ENCODE measurements around the gene ABCG2.

ABCG2 gene

DNA sequence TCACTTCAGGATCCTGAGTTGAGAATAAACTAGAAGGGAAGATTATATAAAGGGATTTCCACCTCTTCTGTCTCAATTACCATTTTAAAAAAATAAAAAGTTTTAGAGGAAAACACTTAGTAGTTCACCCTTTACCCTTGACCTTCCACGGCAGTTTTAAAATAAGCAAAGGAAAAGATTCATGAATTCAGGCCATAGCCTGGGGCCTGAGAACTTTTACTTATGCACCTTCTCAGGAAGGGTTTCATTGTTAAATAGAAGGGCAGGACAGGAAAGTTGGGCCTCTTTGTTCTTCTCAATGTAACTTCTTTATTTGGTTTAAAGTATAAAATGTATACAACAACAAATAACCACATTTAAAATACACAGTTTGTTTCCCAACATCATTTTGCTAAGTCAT lies 96.1 kb downstream of the ABCG2 start:
- no peak for DNase-seq

- no peak for DNase-seq
Measured at GRCh38 chr4:88060431-88060830, 98.0 kb downstream of the ABCG2 start.

GRCh38 chr4:88059766-88060165 lies 98.7 kb downstream of the ABCG2 start:
- no peak for DNase-seq

GRCh38 chr4:88058295-88058694 lies 100.1 kb downstream of the ABCG2 start:
- DNase-seq: no peak

- no peak for DNase-seq
Measured at GRCh38 chr4:88054901-88055300, 103.5 kb downstream of the ABCG2 start.

- no peak for DNase-seq
Measured at GRCh38 chr4:88054229-88054628, 104.2 kb downstream of the ABCG2 start.

GRCh38 chr4:88045021-88045420 lies 113.4 kb downstream of the ABCG2 start:
- DNase-seq: no peak

GRCh38 chr4:88043586-88044340 lies 114.7 kb downstream of the ABCG2 start:
- DNase-seq: no peak

DNA sequence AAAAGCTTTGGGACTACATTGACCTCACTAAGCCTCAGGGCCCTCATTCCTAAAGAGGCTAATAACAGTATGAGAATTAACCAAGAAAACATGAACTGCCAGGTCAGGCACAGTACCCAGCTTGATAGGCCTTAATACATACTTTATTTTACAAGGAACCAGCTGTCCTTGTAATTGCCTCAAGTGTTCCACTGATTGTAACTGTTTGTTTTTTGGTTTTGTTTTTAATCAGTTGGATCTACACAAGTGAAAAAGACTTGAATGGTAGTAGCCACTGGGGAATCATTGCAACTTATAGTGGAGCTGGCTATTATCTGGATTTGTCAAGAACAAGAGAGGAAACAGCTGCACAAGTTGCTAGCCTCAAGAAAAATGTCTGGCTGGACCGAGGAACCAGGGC lies 115.4 kb downstream of the ABCG2 start:
- DNase-seq: no peak

DNA sequence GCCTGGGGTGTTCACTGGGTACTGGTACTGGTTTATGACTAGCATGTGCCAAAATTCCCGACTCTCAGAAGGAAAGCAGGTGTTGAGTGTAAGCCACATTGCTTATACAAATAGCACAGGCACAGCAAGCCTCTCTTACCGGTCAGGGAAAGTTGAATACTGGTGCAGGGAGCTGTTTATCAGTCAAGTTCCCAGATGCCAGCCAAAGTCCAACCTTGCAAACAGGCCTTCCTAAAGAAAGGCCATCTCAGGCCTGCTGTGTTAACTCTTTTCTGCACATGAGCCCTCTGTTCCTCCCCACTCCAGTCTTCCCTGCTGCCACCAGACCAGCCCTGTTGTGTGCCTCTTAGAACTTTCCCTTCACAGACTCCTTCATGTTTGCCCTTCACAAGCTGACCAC lies 116.8 kb downstream of the ABCG2 start:
- no peak for DNase-seq

DNA sequence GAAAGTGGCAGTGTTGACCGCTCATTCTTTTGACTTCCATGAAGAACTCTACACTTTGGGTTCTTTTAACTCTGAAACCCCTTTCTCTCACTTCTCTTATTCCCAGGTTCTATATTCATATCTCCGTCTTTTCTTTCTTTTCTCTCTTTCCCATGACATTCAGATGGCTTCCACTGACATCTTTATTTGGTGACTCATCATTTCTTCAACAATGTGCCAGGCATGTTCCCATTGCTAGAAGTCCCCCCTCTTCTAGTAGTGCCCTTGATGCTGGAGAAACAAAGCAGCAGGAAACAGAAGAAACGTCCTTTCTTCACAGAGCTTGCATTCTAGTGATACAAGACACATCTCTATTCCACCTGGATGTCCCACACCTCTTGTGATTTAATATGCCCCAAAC lies 117.7 kb downstream of the ABCG2 start:
- DNase-seq: no peak
